Activated T-cell treated with anti-CD3 and anti-CD28 coated beads, Interleukin-2, amount 50 U/mL, for 1 hour (primary cell): ENCODE measurements around the gene CEP85L.

Experiments
- DNase-seq: peaks from one replicate; pipeline ENCODE4 v3.0.0-alpha.2; 2020

Gene CEP85L

DNA sequence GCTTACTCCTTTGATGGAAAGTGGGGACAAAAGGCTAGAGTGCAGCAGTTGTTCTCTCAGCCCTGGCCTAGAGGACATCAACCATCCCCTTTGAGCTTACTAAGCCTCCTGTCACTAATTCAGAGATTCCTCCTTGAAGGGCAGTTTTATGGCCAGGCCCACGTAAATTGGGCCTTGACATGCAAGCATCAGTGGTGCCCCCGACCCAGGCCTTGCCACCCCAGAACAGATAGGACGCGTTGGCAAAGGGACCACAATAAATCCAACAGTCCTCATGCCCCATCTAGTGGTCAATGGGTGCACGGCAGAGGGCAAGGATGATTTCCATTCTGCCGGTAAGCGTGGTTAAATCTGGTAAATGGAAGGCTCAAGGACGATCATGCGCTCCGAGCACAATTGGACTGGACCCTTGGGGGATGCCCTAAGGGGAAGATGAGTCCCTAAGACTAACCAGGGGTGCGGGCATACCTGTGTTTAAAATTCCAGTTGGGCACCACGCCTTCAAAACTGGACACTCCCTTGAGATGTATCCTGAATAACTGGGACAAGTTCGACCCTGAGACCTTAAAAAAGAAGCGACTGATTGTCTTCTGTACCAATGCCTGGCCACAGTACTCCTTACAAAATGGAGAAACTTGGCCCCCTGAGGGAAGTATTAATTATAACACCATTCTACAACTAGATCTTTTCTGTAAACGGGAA lies 32.6 kb downstream of the CEP85L start:
- peak; percentile 77 for DNase-seq

DNA sequence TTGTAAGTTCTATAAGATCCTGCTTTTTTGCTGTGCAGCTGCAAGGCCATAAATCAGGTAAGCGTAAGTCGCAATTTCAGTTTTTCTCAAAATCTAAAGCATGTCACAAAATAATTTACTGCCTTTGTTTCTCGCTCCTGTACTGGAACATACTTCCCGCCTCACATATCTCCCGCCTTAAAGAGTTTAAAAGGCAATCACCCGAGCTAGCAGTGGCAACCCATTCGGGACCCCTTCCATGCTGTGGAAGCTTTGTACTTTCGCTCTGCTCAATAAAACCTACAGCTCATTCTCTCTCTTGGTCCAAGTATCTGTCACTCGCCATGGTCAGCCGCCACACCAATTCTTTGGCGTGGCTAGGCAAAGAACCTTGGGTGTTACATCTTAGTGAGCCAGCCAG lies 34.0 kb downstream of the CEP85L start:
- DNase-seq, result no peak

DNA sequence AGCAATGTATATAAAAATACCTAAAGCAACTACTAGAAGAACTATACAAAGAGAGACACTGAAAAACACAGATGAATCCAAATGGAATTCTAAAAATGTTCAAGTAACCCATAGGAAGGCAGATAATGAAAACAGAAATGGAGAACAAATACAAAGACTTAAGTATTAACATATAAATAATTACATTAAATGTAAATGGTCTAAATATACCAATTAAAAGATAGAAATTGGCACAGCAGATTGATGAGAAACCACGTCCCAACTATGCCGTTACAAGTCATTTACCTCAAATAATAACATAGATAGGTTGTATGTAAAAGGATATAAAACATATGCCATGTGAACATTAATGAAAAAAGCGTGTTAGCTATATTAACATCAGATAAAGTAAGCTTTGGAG lies 40.1 kb downstream of the CEP85L start:
- no peak for DNase-seq

DNA sequence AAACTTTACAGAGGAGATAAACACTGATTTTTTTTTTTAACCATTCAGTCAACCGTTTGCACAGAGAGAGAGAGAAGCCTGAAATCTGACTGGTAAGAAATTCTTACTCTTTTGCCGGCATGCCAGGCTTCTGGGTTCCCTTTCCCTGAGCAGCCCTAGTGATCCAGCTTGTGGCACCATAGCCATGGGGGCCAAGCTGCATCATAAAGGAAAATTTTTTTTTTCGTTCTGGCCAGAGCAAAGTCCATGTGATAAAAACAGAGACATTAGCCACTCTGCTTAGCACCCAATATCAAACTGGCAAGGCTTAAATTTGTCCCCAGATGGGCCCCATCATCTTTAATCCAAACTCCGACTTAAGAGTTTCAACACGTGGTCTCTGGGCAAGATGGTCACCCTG lies 44.5 kb downstream of the CEP85L start:
- DNase-seq, result no peak

DNA sequence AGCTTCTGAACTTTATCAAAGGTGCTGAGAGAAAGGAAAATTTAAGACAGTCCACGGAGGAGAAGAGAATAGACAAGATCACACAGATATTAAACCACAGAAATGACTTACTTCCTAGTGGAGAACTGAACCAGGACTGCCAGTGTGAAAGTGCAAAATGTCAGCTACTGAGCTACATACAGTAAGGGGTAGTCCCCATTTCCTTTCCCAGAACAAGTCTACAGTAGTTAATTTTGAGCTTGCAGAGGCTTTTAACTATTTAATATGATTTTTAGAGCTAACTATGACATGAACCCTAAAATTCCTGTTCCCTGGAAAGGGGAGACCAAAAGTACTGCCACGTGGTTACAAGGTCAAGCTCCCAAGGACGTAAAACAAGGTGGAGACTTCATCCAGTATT lies 45.1 kb downstream of the CEP85L start:
- no peak for DNase-seq

DNA sequence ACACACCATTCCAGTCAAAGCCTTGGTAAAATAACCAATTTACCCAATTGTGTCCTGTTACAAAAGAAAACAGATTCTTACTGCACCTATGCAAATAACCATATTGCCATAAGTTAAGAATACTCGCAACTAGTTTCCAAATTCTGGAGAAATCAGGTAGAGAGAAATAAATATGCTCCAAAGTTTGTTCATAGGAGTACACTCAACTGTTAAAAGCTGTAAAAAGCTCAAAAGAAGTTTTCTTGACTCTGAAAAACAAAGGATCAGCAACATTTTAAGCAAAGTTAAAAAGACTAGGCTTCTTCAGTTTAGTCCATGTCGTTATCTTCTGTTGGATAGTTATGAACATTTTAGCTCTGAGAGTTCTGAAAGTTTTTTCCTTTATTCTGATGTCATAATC lies 48.0 kb downstream of the CEP85L start:
- DNase-seq, result no peak

DNA sequence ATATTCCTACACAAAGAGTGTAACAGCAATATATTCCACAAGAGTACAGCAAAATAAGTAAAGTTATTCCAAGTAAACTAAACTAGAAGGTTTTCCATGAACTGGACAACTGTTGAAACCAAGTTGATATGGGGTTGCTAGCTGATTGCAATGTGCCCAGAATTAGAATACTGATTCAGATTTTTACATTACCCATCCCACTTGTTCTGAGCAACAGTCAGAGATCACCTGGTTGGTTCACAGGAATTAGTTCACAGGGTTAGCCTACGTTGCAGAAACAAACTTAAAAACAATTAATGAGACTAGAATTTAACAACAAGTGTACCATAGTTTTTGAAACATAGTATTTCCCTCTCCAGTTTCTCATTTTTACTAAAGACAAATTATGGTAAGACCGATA lies 49.1 kb downstream of the CEP85L start:
- DNase-seq, result no peak

DNA sequence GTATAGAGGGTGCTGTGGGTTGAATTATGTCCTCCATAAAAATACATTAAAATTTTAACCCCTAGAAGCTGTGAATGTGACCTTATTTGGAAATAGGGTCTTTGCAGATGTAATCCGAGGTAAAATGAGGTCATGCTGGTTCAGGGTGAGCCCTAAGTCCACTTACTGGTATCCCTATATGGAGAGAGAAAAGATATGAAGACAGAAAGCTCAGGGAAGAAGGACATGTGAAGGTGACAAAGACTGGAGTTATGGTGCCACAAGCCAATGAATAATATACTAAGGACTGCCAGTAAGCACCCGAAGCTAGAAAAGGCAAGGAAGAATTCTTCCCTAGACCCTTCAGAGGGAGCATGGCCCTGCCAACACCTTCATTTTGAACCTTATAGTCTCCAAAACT lies 53.1 kb downstream of the CEP85L start:
- DNase-seq, result no peak

DNA sequence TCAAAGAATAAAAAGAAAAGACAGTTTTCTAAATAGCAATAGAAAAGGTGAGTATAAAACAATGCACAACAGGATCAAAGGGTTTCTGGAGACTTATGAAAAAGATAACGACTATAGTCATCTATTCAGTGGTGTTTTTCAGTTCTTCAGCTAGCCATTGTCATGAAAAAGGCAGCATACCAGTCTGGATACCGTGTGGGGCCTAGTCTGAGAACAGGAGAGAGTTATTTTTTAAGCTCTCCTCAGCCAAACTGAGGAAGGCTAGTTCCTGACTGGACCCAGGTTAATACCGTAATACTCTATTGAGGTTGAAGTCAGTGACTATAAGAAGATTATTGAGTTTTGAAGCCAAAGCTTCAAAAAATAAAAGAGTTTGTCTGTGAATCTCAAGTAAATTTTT lies 53.8 kb downstream of the CEP85L start:
- no peak for DNase-seq

DNA sequence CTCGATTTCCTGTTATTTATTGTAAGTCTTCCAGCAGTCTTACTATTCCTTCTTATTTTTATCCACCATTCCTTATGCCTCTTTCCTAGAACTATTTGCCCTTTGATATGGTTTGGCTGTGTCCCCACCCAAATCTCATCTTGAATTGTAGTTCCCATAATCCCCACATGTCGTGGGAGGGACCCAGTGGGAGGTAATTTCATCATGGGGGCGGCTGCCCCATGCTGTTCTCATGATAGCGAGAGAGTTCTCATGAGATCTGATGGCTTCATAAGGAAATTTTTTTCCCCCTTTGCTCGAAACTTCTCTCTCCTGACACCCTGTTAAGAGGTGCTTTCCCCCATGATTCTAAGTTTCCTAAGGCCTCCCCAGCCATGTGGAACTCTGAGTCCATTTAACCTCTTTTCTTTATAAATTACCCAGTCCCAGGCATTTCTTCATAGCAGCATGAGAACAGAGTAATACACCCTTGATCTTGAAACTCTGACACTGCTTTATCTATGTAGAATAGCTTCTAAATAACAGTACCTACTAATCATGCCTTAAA lies 54.5 kb downstream of the CEP85L start:
- DNase-seq, result no peak

DNA sequence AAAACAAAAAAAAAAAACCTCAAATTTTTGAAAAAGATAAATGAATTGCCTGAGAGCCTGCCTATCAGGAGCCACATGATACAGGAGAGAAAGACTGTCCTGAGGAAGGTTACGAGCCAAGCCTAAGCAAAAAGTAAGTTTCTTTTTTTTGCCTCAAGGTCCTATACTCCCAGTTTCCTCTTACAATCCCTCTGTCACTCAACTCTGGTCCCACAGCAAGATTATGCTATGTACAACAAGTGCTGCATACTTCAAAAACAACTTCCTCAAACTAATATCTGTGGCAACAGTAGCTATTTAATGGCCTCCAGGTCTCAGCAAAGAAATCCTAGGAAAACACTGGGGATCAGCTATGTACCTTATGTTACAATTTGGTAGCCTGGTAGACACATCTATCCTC lies 56.5 kb downstream of the CEP85L start:
- no peak for DNase-seq

DNA sequence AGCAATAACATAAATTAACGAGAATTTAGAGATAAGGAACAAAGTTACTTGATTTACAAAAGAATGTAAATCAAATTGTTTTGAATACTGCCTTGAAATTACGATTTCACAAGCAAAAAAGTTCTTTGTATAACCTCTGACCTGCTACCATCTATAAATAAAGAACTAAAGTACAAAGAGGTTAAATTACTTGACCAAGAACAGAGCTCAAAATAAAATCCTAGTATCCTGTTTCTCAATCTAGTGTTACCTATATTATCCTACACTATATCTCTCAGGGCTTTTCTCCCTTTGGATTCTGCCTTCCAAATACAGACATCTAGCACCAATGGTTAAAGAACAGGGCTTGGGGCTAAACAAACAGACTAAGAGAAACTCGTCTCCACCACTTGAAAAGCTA lies 59.5 kb downstream of the CEP85L start:
- no peak for DNase-seq

DNA sequence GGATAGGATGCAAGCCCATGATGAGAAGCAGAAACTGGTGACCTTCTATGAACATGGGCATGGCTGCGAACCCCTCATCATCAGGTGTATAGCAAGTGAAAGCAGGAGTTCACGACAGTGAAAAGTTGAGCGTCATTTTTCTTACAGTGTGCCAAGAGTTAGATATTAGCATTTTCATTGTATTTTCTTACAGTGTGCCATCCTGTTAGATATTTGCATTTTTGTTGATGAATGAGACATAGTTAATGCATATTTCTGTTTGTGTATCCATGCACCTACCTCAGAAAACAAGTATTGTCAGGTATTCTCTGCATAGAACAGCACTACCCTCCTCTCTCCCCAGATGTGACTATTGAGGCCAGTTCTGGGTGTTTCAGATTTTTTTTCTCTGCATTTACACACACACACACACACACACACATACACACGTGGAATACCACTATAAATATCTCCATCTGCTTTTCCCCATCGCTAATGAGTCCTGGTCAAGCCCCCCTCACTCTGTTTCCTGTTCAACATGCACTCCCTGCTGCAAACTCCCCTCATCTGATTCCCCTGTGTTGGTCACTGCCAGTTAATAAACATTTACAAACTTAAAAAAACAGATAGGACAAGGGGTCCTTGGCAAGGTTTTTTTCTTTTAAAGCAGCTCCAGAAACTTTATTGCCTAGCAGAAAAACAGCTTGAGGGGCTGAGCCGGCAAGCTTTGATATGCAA lies 61.6 kb downstream of the CEP85L start:
- no peak for DNase-seq

DNA sequence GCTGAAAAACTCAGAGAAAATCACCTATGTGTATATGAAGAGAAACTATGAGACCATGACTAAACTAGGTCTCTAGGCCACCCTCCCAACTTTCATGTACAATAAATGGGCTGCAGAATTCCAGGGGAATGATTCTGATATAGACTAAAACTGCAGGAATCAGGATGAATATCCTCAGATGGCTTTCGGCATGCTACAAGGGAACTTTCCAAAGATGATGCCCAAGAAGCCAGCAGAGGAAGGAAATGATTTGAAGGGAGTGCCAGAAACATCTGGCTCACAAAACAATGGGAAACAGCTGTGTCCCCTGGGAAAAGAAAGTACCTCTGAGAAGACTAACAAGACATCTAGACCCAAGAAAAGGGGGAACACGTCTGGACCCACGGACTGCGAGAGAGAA lies 62.2 kb downstream of the CEP85L start:
- DNase-seq, result no peak

DNA sequence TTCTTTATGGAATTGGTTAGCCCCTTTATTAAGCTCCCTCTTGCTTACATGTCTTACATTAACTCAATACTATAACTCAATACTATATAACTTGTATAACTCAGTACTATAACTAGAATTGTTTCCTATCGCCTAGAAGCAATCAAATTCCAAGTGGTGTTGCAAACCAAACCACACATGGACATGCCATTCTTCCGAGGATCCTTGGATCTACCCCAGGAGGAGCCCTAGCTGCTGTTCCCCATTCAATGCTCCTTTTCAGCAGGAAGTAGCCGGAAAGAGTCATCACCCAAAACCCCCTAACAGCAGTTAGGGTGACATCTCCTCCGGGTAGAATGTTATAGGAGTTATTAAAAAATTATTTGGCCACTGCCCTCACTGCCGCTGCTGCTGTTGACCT lies 62.8 kb downstream of the CEP85L start:
- no peak for DNase-seq

DNA sequence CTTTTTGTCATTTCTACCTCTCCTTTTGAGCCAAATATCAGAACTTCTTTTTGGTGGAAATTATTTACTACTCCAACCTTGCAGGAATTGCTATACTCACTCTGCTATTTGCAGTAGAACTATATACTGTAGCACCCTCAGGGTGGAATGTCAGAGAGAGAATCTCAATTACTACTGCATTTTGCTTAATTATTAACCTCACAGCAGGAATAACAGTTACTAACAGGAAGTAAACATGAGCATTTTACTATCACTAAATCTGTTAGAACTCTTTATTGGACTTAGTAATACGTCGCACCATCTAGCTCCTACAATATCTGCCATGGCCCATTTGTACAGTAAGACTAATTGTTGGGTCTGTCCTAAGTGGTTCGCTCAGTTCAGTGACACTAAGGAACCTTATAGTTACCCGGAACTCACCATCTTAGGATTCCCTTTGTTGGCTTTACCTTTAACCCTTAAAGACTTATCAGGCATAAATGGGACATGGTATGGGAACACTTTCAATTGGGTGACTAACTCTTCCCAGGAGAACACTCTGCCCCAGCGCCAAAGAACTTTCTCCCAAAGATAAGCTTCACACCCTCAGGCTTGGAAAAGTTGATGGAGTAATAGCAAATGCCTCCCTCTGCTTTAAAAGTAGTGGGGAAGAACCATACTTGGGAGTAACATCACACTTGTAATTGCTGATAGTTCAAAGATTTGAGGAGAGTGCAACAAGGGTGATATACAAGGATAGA lies 64.5 kb downstream of the CEP85L start:
- DNase-seq, result no peak

DNA sequence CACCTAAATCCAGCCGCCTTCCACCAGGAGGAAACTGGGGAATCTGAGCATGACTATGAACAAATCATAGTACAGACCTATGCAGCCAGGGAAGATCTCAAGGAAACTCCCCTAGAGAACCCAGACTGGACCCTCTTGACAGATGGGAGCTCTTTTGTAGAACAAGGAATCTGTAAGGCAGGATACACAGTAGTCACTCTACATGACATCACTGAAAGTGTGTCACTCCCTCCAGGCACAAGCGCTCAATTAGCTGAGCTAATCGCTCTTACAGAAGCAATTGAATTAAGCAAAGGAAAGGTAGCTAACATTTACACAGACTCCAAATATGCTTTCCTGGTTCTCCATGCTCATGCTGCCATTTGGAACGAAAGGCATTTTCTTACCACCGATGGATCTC lies 66.5 kb downstream of the CEP85L start:
- DNase-seq, result no peak

DNA sequence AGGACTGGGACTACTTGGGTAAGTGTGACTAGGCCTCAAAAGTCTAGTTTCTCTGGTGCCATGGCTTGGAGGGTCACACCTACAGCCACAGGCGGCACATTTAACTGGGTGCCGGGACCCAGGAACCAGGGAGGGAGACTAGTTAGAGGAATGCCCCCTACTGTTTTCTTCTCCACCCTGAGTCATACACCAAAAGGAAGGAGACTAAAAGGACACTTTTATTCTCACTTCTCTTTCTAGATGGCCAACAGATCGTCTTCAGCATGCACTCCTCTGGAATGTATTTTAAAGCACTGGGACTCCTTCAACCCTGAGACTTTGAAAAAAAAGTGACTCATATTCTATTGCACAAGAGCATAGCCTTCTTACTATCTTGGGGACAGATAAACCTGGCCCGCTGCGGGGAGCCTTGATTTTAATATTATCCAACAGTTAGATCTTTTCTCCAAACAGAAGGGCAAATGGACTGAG lies 69.9 kb downstream of the CEP85L start:
- no peak for DNase-seq

DNA sequence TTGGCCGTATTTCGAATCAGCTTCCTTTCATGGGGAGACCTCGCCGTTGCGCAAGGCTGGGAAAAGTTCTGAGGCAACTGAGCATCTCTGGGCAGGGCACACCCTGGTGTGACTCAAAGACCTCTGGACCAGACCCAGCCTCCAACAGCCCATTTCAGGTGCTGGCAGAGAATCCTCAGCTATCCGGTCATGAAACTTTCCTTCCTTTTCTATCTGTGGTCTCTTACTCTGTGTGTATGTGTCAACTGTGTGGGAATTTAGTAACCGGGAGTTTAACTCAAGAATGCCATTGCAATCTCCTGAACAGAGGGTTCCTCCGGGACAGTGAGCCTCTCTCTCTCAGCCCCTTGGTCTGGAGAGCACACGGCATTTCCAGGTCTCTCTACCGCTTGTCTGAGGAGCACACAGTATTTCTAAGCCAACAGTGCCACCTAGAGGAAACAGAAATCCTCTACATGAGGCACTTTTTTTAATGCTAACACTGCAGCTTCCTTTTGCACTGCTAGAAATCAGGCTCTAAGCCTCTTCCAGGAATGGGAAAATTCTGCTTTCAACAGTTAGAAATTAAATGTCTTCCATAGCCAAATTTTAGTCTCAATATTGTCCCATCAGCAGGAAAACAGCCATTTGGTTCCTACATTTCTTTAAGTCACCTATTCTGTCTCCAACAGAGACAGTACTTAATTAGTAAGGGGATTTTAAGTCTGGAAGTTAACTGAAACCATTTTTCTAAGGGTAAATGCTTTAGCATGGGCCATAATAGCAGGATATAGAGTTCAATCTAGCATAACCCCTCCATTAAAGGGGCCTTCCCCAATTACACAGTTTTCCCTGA lies 70.6 kb downstream of the CEP85L start:
- DNase-seq, result no peak

DNA sequence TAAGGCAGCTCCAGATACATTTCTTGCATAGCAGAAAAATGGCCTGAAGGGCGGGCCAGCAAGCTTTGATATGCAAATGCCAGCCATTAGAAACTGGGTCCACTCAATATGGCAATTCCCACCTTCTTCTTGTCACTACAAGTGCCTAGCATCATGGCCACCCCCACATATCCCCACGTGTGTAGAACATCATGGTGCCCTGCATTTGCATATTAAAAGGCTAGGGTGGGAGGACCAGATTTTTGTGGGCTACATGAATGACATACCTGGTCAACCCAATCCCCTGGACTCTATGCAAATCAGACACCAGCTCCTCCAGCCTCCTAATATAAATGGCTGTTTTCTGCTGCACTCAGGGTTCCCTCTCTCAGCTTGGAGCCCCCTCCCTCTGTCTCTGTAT lies 71.6 kb downstream of the CEP85L start:
- no peak for DNase-seq

DNA sequence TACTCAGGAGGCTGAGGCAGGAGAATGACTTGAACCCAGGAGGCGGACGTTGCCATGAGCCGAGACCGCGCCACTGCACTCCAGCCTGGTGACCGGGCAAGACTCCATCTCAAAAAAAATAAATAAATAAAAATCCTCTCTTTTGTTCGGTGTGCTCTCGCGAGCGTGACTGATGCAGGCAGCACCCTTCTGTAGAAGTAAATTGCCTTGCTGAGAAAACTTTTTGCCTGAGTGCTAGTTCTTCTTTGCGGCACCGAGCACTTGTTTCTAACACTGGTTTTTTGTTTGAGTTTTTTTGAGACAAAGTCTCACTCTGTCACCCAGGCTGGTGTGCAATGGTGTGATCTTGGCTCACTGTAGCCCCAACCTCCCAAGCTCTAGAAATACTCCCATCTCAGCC lies 72.8 kb downstream of the CEP85L start:
- DNase-seq, result no peak

DNA sequence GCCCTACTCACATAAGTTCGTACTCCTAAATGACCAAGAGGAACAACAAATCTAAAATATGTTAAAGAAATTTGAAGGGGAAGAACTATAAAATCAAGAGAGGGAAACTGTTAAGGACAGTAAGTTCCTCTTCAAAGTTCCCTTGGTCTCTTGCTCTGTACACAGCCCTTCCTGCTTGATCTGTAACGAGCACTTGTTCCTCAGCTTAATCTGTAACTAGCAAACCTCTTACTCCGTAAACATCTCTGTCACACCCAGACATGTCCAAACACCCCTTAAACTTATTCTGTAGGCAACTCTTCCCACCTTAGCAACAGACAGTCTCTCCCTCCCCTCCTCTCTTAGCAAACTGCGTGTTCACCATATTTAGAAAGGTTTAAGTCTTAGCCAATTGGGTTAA lies 73.4 kb downstream of the CEP85L start:
- DNase-seq, result no peak
